ENCODE data around the gene TRAF7. TPM values are rescaled to one million over a fixed set of nuclear protein-coding genes. Genes with fewer than 3 reads are reported as not detected.
"Not testable (repeated sequence)": the region's sequence is repeated elsewhere in the genome, so short reads cannot be mapped to it uniquely, and the experiment has no call there.

TRAF7 gene
- total RNA-seq, 1 experiment from 2014 or later: 199 TPM

DNA sequence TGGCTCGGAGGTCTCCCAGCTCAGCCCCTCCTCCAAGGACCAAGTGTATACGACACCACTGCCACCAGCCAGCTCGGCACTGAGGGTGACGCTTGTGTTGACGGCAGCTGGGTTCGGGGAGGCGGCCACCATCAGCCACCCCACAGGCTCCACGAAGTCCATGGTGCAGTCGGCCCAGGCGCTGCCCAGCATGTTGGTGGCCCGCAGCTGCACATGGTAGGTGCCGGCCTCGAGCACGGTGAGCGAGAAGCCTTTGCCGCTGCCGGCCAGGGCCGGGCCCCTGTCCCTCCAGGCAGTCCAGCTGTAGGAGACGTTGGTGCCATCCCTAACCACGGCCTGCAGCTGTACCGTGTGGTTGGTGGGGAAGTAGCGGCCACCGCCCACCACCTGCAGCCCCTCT, 45.7 kb upstream of the TRAF7 start:
- H3K36me3 ChIP-seq (ENCODE audit: low read depth); intact Hi-C loops (cut with micrococcal nuclease; ENCODE audit: unreplicated experiment); H3F3A ChIP-seq (ENCODE audit: insufficient read depth, low read depth); H3K27me3 ChIP-seq (ENCODE audit: insufficient read depth, low read depth); BruUV-seq (replicated peaks); H4K20me1 ChIP-seq (ENCODE audit: insufficient read depth); H3K79me2 ChIP-seq (ENCODE audit: low read depth); POLR2A ChIA-PET (ENCODE audit: unreplicated experiment); H3K9me2 ChIP-seq (ENCODE audit: insufficient read depth); DNase-seq; H2AFZ ChIP-seq; H3K4me3 ChIP-seq; H3K4me1 ChIP-seq (replicated peaks; ENCODE audit: insufficient read depth); H3K9me3 ChIP-seq (ENCODE audit: insufficient read depth, low read depth); H3K27ac ChIP-seq; CTCF ChIA-PET; H3K4me2 ChIP-seq: not testable (repeated sequence)

DNA sequence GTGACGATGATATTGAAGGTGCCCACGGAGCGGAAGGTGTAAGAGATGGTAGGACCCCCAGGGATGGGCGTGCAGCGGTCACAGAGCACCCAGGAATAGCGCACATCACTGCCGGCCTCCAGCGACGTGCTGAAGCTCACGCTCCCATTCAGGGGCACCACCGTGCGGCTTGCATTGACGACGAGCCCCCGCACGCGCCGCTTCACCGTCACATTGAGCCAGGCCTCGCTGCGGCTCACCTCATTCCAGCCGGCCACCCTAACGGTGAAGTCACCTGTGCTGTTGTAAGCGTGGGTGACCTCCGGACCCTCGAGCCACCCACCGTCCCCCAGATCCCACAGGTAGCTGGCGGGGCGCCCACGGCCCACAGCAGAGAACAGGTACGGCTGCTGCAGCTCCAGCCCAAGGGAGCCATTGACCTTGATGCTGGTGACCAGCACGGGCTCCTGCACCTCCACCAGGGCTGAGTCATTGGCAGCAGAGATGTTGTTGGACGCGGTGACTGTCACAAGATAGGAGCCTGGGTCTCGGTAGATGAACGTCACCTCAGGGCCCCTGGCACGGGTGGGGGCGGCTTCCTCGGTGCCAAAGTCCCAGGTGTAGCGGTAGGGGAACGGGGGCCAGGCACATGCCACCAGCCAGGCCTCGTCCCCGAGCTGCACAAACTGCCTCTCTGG, 45.1 kb upstream of the TRAF7 start:
- H3K27me3 ChIP-seq (ENCODE audit: insufficient read depth, low read depth); H3K9me2 ChIP-seq (ENCODE audit: insufficient read depth); BruUV-seq (replicated peaks); CTCF ChIA-PET; POLR2A ChIA-PET (ENCODE audit: unreplicated experiment); H4K20me1 ChIP-seq (ENCODE audit: insufficient read depth); H3K36me3 ChIP-seq (ENCODE audit: low read depth); H3K4me2 ChIP-seq; H3K4me3 ChIP-seq; H3K9me3 ChIP-seq (ENCODE audit: insufficient read depth, low read depth); H3K27ac ChIP-seq; H3K4me1 ChIP-seq (replicated peaks; ENCODE audit: insufficient read depth); H2AFZ ChIP-seq; intact Hi-C loops (cut with micrococcal nuclease; ENCODE audit: unreplicated experiment); H3F3A ChIP-seq (ENCODE audit: insufficient read depth, low read depth); DNase-seq; H3K79me2 ChIP-seq (ENCODE audit: low read depth): not testable (repeated sequence)

DNA sequence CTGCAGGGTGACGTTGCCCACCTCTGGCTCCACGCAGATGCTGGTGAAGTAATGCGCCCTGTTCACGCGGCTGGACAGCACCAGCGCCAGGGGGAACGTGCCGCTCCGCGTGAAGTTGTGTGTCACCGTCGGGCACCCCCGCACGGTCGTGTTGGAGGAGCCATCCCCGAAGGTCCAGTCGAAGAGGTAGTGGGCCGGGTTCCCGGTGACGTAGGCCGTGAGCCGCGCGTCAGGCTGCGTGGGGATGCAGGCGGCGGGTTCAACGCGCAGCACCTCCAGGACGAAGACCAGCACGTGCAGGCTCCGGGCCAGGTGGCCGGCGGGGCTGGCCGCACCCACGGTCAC, 44.6 kb upstream of the TRAF7 start:
- H3K36me3 ChIP-seq (ENCODE audit: low read depth); H4K20me1 ChIP-seq (ENCODE audit: insufficient read depth); H3K9me3 ChIP-seq (ENCODE audit: insufficient read depth, low read depth); H3K4me1 ChIP-seq (replicated peaks; ENCODE audit: insufficient read depth); H3K79me2 ChIP-seq (ENCODE audit: low read depth); CTCF ChIA-PET; DNase-seq; H3F3A ChIP-seq (ENCODE audit: insufficient read depth, low read depth); POLR2A ChIA-PET (ENCODE audit: unreplicated experiment); H3K27ac ChIP-seq; H3K4me3 ChIP-seq; H2AFZ ChIP-seq; H3K27me3 ChIP-seq (ENCODE audit: insufficient read depth, low read depth); H3K9me2 ChIP-seq (ENCODE audit: insufficient read depth); BruUV-seq (replicated peaks); H3K4me2 ChIP-seq; intact Hi-C loops (cut with micrococcal nuclease; ENCODE audit: unreplicated experiment): not testable (repeated sequence)

DNA sequence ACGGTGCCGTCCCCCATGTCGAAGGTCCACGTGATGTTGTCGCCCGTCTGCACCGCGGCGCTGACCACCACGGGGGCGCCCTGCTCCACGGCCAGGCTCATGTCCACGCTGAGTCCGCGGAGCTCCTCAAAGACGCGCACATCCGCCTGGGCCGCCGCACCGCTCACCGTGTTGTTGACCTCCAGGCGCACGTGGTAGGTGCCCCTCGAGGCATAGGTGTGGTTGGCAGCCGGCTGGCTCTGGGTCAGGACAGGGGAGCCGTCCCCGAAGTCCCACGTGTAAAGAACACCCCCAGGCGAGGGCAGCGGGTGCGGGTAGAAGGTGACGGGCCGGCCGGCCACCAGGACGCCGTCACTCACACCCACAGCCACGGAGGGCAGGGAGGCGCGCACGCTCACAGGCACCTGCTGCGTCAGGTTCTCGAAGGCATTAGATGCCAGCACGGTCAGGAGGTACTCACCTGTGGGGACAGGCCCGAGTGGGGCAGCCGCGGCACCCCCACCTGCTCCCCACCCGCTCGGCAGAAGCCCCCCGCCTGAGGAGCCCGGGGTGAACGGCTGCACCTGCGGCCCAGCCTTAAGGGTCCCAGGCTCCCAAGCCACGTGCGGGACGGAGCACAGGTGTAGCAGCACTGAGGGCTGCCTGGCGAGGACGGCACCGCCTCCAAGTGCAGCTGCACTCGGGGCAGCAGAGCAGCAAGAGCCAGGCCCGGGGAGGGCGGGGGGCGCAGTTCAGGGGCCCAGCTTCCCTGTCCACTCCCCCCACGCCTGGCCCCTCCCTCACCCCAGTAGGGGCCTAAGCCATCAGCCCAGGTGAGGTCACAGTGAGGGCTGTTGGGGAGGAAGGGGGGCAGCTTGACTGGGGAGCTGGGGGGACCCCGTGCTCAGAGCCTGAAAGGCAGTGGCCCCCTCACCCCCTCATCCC, 43.9 kb upstream of the TRAF7 start:
- H3K27ac ChIP-seq; BruUV-seq (replicated peaks); H3K4me2 ChIP-seq; CTCF ChIA-PET; H2AFZ ChIP-seq; POLR2A ChIA-PET (ENCODE audit: unreplicated experiment); H3K36me3 ChIP-seq (ENCODE audit: low read depth); H3K4me3 ChIP-seq; H3F3A ChIP-seq (ENCODE audit: insufficient read depth, low read depth); H4K20me1 ChIP-seq (ENCODE audit: insufficient read depth); H3K4me1 ChIP-seq (replicated peaks; ENCODE audit: insufficient read depth); DNase-seq; intact Hi-C loops (cut with micrococcal nuclease; ENCODE audit: unreplicated experiment); H3K27me3 ChIP-seq (ENCODE audit: insufficient read depth, low read depth); H3K79me2 ChIP-seq (ENCODE audit: low read depth); H3K9me3 ChIP-seq (ENCODE audit: insufficient read depth, low read depth); H3K9me2 ChIP-seq (ENCODE audit: insufficient read depth): not testable (repeated sequence)

DNA sequence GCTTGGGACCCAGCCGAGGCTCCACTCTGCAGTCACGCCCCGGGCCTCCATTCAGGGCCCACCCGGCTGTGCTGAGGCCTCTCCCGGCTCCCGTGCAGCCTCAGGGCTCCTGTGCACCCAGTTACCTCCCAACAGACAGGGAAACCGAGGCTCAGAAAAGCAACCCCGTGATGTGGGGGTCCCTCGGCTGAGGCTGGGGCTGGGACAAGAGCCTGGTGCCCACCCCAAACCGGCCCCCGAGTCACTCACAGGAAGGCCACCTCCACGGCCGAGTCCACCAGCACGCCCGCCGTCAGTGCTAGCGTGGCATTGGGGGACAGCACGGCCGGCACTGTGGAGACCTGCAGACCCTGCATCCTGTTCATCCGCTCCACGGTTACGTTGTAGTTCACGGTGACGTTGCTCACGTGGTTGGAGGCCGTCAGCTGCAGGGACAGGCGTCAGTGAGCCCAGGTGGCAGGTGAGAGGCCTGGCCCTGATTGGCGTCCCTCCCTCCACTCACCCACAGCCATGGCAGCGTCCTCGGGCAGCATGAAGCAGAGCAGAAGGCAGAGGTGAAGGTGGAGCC, 43.0 kb upstream of the TRAF7 start:
- CTCF ChIA-PET; POLR2A ChIA-PET (ENCODE audit: unreplicated experiment): not testable (repeated sequence)

DNA sequence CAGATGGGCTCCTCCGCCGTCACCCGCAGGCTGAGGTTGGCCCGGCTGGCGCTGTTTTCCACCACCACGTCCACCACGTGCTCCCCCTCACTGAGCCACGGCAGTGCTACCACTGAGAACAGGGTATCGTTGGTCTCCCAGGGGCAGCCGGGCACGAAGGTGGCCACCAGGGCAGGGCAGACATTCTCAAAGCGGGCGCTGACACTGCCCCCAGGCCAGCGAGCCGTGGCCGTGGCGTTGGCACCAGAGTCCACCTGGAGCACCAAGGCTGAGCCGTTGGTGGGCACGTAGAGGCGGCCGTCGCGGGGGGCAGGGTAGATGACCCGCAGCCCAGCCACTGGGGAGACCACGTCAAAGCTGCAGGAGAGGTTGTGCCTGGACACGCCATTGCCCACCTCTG, 41.4 kb upstream of the TRAF7 start:
- H3K9me3 ChIP-seq (ENCODE audit: insufficient read depth, low read depth); H2AFZ ChIP-seq; H3K36me3 ChIP-seq (ENCODE audit: low read depth); H3K27me3 ChIP-seq (ENCODE audit: insufficient read depth, low read depth); POLR2A ChIA-PET (ENCODE audit: unreplicated experiment); H3K4me2 ChIP-seq; BruUV-seq (replicated peaks); CTCF ChIA-PET; H3K79me2 ChIP-seq (ENCODE audit: low read depth); H3K4me1 ChIP-seq (replicated peaks; ENCODE audit: insufficient read depth); H3K27ac ChIP-seq; H3K4me3 ChIP-seq; intact Hi-C loops (cut with micrococcal nuclease; ENCODE audit: unreplicated experiment); DNase-seq; H4K20me1 ChIP-seq (ENCODE audit: insufficient read depth); H3F3A ChIP-seq (ENCODE audit: insufficient read depth, low read depth); H3K9me2 ChIP-seq (ENCODE audit: insufficient read depth): not testable (repeated sequence)

More for the DNA sequence above, 43.0 kb upstream of the TRAF7 start:
- H4K20me1 ChIP-seq (ENCODE audit: insufficient read depth); BruUV-seq (replicated peaks); H3K27me3 ChIP-seq (ENCODE audit: insufficient read depth, low read depth); H3F3A ChIP-seq (ENCODE audit: insufficient read depth, low read depth); H3K4me3 ChIP-seq; H3K9me3 ChIP-seq (ENCODE audit: insufficient read depth, low read depth); intact Hi-C loops (cut with micrococcal nuclease; ENCODE audit: unreplicated experiment); H3K9me2 ChIP-seq (ENCODE audit: insufficient read depth); H3K4me1 ChIP-seq (replicated peaks; ENCODE audit: insufficient read depth); H3K27ac ChIP-seq; H2AFZ ChIP-seq; H3K4me2 ChIP-seq; DNase-seq; H3K79me2 ChIP-seq (ENCODE audit: low read depth); H3K36me3 ChIP-seq (ENCODE audit: low read depth): not testable (repeated sequence)

DNA sequence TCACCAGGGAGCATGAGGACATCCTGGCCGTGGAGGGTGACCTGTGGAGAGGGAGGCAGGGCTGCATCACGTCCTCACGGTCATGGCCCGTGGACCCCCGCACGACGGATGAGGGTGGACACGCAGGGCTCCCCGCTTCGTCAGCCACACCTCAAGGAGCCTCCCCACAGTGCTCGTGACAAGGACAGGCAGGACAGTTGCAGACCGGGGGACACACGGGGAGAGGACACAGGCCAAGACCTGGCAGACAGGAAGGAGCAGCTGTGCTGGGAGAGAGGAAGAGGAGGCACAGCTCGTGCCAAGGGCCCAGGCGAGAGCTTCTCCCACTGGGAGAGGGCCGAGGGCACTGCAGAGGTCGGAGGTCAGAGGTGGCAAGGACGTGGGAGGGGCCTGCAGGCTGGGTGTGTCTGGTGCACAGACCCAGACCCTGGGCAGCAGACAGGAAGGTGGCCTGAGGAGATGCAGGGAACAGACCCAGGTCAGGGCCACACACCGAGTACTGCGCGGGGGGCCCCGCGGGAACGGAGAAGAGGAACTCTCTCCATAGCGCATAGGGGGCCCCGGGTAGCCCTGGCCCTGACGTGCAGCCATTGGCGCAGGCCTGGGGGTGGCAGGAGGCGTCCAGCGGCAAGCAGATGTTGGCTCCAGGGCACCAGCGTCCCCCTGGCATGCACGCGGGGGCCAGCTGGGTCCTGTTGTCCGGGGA, 40.5 kb upstream of the TRAF7 start:
- H3K79me2 ChIP-seq (ENCODE audit: low read depth); intact Hi-C loops (cut with micrococcal nuclease; ENCODE audit: unreplicated experiment); H3K4me2 ChIP-seq; H3K9me2 ChIP-seq (ENCODE audit: insufficient read depth); H3K4me3 ChIP-seq; H3K27me3 ChIP-seq (ENCODE audit: insufficient read depth, low read depth); H3K36me3 ChIP-seq (ENCODE audit: low read depth); H2AFZ ChIP-seq; H3F3A ChIP-seq (ENCODE audit: insufficient read depth, low read depth); H4K20me1 ChIP-seq (ENCODE audit: insufficient read depth); H3K4me1 ChIP-seq (replicated peaks; ENCODE audit: insufficient read depth); H3K9me3 ChIP-seq (ENCODE audit: insufficient read depth, low read depth); CTCF ChIA-PET; BruUV-seq (replicated peaks); DNase-seq; H3K27ac ChIP-seq; POLR2A ChIA-PET (ENCODE audit: unreplicated experiment): not testable (repeated sequence)

All from PC-9 (cell line).